Occipital lobe (tissue), 2 donors: ENCODE data around the gene IST1. TPM values are rescaled to one million over a fixed set of nuclear protein-coding genes. Genes with fewer than 3 reads are reported as not detected.

Experiments
- DNase-seq: peaks from one replicate; lab custom pipeline; 2025; lab: John Stamatoyannopoulos, UW
- total RNA-seq: library from RNA; depleted of rRNA; stranded (reverse); fragments of >200 nt; gene quantifications from one replicate; pipeline ENCODE4 v1.2.3, GENCODE V29; 2014

The IST1 gene
- total RNA-seq, 1 donor from 2014 or later = 122 TPM

DNA sequence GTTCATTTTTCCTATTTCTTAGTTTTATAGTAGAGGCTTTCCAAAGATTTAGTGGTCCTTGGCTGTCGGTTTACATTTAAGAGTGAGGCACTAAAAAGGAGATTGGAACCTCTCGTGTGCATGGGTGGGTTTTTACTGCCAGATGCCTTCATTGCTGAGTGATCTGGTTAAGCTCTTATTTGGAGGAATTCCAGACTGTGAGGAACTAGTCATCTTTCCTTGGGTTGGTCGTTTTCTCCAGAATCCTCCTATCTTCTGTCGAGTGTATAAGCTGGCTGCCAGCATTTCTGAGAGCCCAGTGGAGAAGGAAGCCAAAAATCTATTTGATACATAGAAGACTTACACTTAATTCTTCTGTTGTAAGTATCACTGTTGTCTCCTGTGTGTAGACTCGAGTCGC lies 22.6 kb downstream of the IST1 start:
- no peak for DNase-seq

DNA sequence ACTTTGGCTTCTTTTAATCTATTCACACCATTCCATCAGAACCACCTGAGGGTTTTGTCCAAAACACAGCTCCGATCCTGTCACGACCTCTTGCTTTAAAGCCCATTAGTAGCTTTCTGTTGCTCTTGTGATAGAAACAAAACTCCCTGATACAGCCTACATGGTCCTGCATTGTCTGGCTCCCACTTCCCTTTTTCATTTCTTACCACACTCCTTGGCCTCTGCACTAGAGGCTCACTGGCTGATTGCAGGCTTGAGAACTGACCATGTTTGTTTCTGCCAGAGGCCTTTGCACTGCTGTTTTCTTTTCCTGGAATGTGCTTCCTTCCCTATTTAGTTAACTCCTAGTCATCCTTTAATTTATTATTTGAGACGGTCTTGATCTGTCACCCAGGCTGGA lies 23.7 kb downstream of the IST1 start:
- DNase-seq = no peak

DNA sequence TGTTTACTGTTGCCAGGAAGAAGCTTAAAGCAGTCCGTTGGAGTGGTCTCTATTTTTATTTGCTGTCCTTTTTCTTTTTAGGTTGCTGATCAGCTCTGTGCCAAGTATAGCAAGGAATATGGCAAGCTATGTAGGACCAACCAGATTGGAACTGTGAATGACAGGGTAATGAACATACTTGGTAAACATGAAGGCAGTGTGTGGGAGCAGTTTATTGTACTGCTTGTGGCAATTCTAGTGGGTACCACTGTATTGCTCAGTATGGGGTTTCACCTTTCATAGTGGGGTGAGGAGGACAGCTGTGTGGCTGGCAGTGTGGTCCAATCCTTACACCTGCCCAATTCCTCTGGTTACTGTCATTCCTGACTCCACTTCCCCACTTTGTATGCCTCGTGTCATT lies 25.3 kb downstream of the IST1 start:
- DNase-seq = no peak

DNA sequence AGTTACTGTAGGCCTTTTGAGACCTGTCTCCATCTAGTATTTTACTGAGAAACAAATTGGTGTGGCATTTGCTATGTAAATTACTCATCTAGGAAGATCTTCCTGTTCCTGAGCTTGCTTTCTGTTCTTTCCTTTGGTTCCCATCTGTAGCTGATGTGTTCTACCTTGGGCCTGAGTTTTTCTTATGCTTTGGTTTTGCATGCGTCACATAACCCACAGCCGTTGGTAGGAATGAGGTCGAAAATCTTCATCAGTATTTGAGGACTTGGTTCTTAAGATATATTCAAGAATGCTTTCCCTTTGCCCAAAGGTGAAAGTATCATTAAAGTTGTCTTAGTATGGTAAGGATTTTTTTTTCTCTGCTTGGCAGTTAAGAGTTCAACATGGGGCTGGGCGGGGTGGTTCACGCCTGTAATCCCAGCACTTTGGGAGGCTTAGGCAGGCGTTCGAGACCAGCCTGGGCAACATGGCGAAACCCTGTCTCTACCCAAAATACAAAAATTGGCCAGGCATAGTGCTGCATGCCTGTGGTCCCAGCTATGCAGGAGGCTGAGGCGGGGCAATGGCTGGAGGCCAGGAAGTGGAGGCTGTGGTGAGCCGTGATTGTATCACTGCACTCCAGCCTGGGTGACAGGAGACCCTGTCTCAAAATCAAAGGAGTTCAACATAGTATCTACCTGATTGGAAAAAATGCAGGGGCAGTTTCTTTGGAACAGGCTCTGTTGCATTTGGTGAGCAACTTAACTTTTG lies 28.8 kb downstream of the IST1 start:
- DNase-seq = no peak

DNA sequence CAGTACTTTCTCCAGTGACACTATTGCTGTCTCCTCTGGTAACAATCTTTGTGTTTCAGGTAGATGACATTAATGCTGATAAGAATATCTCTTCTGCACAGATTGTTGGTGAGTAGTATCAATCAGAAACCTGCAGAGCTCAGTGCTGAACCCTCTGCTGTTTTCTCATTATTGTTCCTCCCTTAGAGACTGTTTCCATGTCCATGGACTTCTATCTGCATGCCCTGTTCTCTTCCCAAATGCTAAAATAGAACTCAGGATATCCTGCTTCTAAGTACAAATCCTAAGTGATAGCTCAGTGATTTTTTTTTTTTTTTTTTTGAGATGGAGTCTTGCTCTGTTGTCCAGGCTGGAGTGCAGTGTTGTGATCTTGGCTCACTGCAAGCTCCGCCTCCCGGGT lies 29.4 kb downstream of the IST1 start:
- no peak for DNase-seq

DNA sequence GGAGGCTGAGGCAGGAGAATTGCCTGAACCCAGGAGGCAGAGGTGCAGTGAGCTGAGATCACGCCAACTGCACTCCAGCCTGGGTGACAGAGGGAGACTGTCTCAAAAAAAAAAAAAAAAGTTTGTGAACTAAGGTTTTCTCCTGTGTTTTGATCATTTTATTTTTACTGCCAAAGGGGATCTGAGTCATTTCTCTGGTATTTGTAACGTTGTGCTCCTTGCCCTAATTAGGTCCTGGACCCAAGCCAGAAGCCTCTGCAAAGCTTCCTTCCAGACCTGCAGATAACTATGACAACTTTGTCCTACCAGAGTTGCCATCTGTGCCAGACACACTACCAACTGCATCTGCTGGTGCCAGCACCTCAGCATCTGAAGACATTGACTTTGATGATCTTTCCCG lies 32.1 kb downstream of the IST1 start:
- DNase-seq = no peak

DNA sequence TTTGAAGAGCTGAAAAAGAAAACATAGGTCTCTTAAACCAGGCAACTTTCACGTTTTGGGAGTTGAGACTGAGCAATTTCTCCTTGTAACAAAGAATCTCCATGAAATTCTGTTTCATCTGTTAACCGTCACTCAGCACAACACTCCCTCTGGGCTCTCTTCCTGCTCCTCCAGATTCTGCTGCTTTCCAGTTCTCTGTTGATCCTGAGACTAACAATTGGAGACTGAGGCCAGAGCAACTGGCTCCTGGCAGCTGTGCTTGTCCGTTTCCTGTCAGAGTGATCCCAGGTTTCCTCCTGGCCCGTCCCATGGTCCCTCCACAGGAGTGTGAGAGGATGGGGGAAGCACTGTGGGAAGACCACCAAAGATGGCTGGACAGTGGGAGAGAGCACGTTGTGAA lies 32.5 kb downstream of the IST1 start:
- DNase-seq = no peak

DNA sequence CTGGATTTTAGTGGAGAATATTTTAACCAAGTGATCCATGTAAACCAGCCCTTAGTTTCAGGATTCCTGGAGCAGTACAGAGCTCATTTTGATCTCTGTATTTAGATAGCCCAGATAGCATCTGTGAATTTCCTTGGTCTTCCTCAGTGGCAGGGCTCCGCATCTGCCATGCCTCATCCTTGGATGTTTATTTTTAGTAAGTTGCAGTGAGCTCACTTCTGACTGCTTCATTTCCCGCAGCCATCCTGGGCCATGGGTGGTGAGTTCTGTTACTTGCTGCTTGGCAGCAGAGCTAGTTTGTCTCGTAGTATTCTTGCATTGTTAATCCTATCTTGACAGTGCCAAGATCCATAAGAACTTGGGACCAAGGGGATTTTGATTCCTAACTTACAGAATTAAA lies 33.7 kb downstream of the IST1 start:
- no peak for DNase-seq

DNA sequence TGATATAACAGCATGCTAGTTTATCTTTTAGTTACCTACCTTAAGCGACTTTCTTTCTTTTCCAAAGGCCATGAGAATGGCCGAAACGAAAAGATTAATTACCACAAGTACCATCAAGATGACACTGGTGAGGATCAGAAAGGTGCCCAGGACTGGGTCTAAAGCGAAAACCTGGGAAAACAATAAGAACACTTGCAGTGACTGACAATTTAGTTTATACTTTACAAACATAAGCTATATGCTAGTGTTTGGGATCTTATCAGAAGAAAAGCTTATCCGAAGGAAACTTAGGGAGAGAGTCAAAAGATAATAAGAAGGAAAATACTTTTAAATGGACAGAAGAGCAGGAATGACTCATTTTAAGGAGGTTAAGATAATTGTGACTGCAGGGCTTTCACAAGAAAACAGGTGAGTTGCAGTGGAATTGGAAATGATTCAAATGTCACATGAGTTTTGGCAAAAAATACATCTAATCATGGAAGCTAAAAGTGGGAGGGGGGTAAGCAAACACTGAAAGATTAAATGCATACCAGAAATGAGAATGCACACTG lies 34.8 kb downstream of the IST1 start:
- DNase-seq = no peak

DNA sequence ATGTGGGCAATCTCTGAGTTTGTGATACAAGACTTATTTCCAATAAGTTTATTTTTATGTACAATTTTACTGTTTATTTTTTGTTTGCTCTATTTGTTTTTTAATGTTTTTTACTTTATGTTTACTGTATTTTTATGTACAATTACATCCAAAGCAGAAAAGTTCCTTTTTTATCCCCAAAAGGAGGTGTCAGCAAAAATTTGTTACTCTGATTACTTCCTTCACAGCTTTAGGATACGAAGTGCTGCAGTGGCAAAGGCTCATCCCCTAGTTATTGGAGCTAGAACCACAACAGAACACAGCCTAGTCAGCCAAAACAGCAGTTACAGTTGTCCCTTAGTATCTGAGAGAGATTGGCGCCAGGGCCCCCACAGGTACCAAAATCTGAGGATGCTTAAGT lies 35.7 kb downstream of the IST1 start:
- DNase-seq = no peak

DNA sequence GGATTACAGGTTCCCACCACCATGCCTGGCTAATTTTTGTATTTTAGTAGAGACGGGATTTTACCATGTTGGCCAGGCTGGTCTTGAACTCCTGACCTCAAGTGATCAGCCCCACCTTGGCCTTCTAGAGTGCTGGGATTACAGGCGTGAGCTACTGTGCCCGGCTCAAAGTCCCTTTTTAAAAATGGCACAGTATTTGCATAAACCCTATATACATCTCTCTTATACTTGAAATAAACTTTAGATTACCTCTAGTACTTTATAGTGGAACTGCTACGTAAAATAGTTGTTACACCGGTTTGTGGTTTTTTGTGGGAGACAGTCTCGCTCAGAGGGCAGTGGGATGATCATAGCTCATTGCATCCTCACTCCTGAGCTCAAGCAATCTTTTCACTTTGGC lies 36.3 kb downstream of the IST1 start:
- no peak for DNase-seq

DNA sequence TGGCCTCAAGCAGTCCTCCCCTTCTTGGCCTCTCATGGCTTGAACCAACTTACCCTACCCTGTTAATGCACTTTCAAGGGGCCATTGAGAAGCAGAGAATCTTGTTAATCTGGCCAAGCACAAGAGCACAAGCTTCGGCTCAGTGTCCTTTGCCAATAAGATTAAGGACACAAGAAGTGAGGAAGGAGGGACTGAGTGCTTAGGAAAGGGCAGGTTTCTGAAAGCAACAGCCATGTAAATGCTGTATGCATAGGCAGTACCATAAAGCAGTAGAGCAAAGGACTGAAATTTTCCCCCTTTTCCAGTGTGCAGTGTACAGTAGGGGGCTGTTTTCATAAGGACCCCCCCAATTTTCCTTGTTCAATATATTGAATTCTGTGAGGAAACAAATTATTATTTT lies 37.7 kb downstream of the IST1 start:
- DNase-seq = no peak

DNA sequence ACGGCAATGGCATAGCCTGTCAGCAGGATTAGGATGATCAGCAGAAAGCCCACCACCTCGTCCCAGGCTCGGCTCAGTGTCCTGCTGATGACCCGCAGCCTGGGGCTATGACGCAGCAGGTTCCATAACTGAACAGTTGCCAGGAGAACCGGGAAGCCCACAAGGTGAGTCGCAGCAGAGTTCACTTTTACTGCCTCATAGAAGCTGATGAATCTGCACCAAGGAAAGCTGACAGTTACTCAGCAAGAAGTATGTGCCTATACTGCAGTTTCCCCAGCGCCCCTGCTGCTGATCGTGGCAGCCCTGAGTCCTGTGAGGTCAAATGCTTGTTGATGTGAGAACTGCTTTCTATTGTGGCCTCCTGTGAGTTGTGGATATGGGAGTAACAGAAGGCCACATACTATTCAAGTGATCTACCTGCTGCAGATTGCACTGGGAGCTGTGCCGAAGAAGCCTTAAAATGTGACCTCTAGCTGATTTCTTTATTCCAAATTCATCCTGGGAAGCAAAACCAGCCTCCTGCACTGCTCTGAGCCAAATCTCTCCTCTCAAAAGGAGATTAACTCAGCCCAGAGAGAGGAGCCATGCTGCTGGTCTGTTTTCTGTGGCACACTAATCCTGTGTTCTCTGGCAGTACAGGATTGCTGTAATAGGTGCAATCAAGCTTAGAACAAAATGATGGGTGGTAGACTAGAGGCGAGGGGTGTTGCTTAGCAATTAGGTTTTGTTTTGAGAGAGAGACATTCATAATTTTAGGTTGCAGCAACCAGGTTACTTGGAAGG lies 38.8 kb downstream of the IST1 start:
- no peak for DNase-seq

DNA sequence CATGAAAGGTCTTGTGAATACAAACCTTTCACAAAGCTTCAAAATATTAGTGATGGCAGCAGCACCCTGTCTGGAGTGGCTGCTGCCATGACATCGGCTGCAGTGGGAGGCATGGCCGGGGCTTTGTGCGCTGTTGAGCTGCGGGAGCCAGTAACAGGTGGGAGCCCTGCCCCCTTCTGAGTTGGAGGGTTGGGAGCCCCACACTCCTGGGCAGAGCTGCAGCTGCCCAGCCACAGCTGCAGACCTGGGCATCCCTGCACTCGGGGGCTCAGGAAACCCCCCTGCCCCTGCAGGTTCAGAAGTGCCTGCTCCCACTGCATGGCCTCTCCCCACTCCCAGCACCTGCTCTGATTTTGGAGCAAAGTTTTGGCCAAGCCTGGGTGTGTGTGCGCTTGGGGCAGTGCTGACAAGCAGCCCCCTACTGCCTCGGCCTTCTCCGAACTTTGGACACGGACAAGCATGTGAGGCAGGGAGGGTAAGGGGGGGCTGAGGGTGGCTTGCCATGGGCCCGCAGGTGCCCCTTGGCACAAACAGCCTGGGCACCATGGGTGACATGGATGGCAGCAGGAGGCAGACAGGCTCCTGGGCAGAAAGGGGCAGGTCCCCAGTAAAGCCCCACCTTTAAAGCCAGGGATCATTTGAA lies 42.7 kb downstream of the IST1 start:
- DNase-seq = no peak

DNA sequence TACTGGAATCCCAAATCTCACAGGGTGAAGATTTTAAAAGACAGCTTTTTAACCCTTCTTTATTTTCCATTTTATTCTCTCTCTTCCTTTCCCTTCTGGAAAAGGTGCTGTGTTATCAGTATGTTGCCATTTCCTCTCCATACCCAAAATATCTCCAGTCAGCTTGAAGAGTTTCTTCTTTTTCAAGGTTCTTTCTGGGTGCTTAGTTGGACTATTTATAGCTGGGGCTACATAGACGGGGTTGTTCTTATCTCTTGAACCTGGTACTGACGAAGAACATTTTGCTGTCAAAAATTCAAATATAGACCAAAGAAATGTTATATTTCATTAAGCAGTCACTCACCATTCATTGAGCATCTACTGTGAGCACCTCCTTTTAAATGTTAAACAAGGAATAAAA lies 48.6 kb downstream of the IST1 start:
- DNase-seq = no peak

DNA sequence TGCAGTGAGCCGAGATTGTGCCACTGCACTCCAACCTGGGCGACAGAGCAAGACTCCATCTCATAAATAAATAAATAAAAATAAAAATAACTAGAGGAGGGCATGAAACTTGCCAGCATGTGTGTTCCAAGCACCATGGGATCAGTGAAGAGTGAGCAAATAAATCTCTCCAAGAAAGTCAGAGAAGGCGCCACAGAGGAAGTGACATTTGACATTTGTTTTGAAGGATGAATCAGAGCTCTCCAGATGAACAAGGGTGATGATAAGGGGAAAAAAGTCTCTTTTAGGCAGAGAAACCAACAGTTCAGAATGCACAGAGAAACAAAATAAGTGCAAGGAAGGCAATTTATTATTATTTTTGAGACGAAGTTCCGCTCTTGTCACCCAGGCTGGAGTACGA lies 50.3 kb downstream of the IST1 start:
- no peak for DNase-seq

DNA sequence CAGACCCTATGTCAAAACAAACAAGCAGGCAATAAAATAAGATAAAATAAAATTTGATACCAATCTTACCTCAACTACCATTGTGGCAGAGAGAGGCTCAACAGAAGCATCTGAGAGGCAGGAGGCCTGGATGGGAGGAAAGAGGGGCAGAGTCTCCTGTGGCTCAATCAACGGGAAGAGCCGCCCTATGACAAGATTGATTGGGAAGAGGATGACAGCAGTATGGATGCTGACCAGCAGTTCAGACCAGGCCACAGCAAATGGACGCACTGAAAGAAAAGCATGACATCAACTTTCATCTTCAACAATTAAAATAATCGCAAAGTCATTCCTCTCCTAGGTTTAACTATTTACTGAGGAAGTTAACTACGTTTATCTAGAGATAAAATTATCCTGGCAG lies 57.5 kb downstream of the IST1 start:
- DNase-seq = no peak

DNA sequence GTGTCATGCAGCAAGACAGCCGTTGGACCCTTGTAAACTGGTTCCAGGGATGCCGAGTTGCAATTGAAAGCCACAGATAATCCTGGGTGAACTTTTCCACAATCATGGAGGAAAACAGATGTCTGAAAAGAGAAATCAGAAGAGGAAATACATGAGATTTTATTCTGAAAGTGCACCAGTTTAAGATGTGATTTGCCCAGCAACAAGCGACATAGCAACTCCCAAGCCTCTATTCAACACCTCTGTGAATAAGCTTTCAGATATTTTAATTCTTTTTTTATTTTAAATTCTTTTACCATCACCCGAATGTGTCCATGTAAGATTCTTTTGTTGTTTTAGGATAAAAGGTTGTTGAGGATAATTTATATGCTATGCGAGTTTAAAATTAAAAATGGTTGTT lies 58.8 kb downstream of the IST1 start:
- DNase-seq = no peak

DNA sequence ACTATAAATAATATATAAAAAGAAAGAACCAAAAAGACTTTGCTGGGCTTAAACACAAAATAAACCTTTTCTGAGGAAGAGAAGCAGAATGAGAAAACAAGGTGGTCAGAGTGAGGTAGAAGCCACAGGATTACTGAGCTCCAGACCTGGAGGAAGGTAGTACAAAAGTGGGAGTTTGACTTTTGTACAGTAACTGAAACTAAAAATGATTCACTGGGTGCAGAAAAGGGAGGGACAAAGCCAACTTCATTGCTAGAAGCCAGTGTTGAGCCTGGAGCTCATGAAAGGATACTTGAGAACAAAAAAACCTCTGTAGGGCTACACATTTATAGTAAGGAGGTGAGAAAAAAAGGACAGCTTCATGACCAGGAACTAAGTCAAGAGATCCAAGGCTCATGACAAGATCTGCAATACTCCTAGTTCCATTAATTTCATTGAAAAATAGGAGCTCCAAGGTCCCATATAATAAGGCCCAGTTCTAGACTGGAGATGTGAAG lies 59.4 kb downstream of the IST1 start:
- DNase-seq = no peak

DNA sequence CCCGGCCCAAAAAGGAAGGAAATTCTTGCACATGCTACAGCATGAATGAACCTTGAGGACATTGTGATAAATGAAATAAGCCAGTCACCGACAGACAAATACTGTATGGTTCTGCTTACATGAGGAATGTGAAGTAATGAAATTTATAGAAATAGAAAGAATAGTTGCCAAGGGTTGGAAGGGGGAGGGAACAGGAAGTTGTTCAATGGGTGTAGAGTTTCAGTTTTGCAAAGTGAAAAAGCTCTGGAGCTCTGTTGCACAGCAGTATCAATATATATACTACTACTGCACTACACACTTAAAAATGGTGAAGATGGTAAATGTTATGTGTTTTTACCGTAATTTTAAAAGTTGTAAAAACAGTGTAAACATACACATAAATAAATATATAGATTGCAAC lies 61.2 kb downstream of the IST1 start:
- no peak for DNase-seq

DNA sequence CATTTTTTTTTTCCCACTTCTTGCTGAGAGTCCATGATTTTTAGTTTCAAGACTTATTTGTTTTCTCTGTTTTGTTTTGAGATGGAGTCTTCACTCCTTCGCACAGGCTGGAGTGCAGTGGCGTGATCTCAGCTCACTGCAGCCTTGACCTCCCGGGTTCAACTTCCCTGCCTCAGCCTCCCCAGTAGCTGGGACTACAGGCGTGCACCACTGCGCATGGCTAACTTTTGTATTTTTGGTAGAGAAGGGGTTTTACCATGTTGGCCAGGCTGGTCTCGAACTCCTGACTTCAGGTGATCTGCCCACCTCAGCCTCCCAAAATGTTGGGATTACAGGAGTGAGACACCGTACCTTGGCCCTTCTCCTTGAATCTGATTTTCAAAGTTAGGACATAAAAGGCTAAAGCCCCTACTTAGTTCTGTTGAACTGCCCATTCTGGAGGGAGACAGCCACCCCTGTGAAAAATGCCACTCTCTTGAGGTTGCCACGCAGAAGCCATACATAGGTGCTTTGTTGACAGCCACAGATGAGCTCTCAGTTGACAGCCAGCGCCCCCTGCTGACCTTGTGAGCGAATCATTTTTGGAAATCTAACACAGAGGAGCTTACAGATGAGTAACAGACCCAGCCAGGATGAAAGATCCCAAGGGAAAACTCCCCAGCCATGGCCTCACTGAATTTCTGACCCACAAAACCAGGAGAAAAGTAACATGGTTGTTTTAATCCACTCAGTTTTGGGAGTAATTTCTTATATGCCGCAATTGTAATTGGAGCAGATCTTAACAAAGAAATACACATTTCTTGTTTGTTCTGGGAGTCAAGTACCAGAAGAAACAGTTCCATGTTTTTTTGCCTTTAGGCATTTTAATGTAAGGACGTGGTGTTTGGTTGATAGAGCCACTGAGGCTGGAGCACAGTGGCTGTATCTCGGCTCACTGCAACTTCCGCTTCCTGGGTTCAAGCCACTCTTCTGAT lies 66.0 kb downstream of the IST1 start:
- peak; percentile 73 for DNase-seq
